ENCODE measurements around the gene YIF1B.

YIF1B gene

GRCh38 chr19:38288123-38288855, 27.5 kb downstream of the YIF1B start:
- Histone ChIP-seq H3K27me3 (ENCODE audit: control insufficient read depth, insufficient read depth, low read length) (no peaks in the 10 kb centered on the region), H3K4me1 (ENCODE audit: control insufficient read depth, insufficient read depth, low read length) (no peaks in the 10 kb centered on the region), H3K36me3 (ENCODE audit: control insufficient read depth, insufficient read depth, low read length) (peaks cover 22% of the 10 kb centered on the region), H3K27ac (ENCODE audit: low read length) (no peak overlapping the region), H3K9me3 (ENCODE audit: control insufficient read depth, insufficient read depth, low read length) (no peaks in the 10 kb centered on the region), H3K4me3 (ENCODE audit: low read length) (no peak overlapping the region)
- WGBS (ENCODE audit: insufficient coverage, insufficient read length) = no CpG with 5 or more reads among the region's 16 CpGs
- DNase-seq (ENCODE audit: low read depth, low spot score) = no peak

GRCh38 chr19:38287604-38288003, 28.1 kb downstream of the YIF1B start:
- Histone ChIP-seq H3K4me3 (ENCODE audit: low read length) (no peak overlapping the region), H3K9me3 (ENCODE audit: control insufficient read depth, insufficient read depth, low read length) (no peaks in the 10 kb centered on the region), H3K27me3 (ENCODE audit: control insufficient read depth, insufficient read depth, low read length) (no peaks in the 10 kb centered on the region), H3K36me3 (ENCODE audit: control insufficient read depth, insufficient read depth, low read length) (peaks cover 22% of the 10 kb centered on the region), H3K27ac (ENCODE audit: low read length) (no peak overlapping the region), H3K4me1 (ENCODE audit: control insufficient read depth, insufficient read depth, low read length) (no peaks in the 10 kb centered on the region)
- no peak for DNase-seq (ENCODE audit: low read depth, low spot score)
- no CpG with 5 or more reads among the region's 9 CpGs for WGBS (ENCODE audit: insufficient coverage, insufficient read length)

- H3K27ac ChIP-seq (ENCODE audit: low read length) = no peak overlapping the region
- no CpG with 5 or more reads among the region's 5 CpGs for WGBS (ENCODE audit: insufficient coverage, insufficient read length)
- H3K9me3 ChIP-seq (ENCODE audit: control insufficient read depth, insufficient read depth, low read length) = no peaks in the 10 kb centered on the region
- H3K4me1 ChIP-seq (ENCODE audit: control insufficient read depth, insufficient read depth, low read length) = no peaks in the 10 kb centered on the region
- no peaks in the 10 kb centered on the region for H3K27me3 ChIP-seq (ENCODE audit: control insufficient read depth, insufficient read depth, low read length)
- H3K4me3 ChIP-seq (ENCODE audit: low read length) = no peak overlapping the region
- no peak for DNase-seq (ENCODE audit: low read depth, low spot score)
- H3K36me3 ChIP-seq (ENCODE audit: control insufficient read depth, insufficient read depth, low read length) = peaks cover 15% of the 10 kb centered on the region
Observed at GRCh38 chr19:38285567-38285966, 30.2 kb downstream of the YIF1B start.

DNA sequence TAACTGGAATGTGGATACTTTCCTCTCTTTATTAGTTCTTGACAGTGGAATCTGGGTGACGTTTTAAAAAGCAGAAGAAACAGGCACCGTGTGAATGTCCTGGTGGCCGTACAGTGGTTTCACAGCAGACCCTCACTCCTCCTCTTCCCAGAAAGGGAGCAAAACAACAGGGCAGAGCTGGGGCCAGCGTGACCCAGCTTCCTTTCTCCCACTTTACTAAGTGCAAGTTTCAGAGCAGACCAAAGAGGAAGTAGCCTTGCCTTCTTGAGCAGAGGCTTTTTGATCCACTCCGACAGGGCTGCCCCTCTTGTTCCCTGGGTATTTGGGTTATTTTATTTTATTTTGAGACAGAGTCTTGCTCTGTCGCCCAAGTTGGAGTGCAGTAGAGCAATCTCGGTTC, 31.3 kb downstream of the YIF1B start:
- Histone ChIP-seq H3K9me3 (ENCODE audit: control insufficient read depth, insufficient read depth, low read length) (no peaks in the 10 kb centered on the region), H3K4me1 (ENCODE audit: control insufficient read depth, insufficient read depth, low read length) (no peaks in the 10 kb centered on the region), H3K4me3 (ENCODE audit: low read length) (no peak overlapping the region), H3K27ac (ENCODE audit: low read length) (no peak overlapping the region), H3K36me3 (ENCODE audit: control insufficient read depth, insufficient read depth, low read length) (peaks cover 9% of the 10 kb centered on the region), H3K27me3 (ENCODE audit: control insufficient read depth, insufficient read depth, low read length) (no peaks in the 10 kb centered on the region)
- WGBS (ENCODE audit: insufficient coverage, insufficient read length) = no CpG with 5 or more reads among the region's 7 CpGs
- no peak for DNase-seq (ENCODE audit: low read depth, low spot score)

- H3K4me3 ChIP-seq (ENCODE audit: low read length) = no peak overlapping the region
- WGBS (ENCODE audit: insufficient coverage, insufficient read length) = no CpG with 5 or more reads among the region's 8 CpGs
- DNase-seq (ENCODE audit: low read depth, low spot score) = no peak
- H3K36me3 ChIP-seq (ENCODE audit: control insufficient read depth, insufficient read depth, low read length) = peaks cover 4% of the 10 kb centered on the region; the same call in 1 of the 2 replicates
- H3K27ac ChIP-seq (ENCODE audit: low read length) = no peak overlapping the region
- H3K27me3 ChIP-seq (ENCODE audit: control insufficient read depth, insufficient read depth, low read length) = no peaks in the 10 kb centered on the region
- no peaks in the 10 kb centered on the region for H3K4me1 ChIP-seq (ENCODE audit: control insufficient read depth, insufficient read depth, low read length)
- H3K9me3 ChIP-seq (ENCODE audit: control insufficient read depth, insufficient read depth, low read length) = no peaks in the 10 kb centered on the region
Observed at GRCh38 chr19:38283271-38283670, 32.5 kb downstream of the YIF1B start.

DNA sequence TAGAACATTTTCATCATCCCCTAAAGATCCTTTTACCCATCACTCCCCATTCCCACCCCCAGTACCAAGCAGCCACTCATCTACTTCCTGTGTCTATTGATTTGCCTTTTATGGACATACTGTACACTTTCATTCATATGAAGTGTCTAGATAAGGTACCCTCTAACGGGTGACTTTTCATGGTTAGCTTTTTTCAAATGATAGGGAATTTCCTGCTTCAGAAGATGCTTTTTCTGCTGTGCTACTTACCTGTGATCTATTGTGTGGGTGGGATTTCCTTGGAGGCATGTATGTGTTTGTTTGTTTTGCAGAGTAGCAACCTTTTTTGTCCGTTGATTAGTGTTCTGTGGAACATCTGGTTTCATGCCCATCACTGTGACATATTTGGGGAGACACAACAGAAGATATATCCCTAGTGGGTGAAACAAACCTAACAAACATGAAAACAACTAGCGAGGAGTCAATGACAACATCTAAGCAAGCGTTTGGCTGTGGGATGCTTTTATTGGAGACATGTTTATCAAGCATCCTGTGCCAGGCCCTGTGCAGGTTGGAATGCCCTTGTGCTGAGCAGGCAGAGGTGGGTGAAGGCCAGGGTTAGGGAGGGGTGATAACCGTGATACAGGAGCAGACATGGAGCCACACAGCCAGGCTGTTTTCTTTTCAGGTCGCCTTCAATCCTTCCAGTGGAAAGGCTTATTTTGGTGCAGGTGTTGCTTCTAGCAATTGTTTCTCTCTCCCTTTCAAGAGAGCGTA, 33.8 kb downstream of the YIF1B start:
- peaks cover 4% of the 10 kb centered on the region; the same call in 1 of the 2 replicates for H3K36me3 ChIP-seq (ENCODE audit: control insufficient read depth, insufficient read depth, low read length)
- no peaks in the 10 kb centered on the region for H3K9me3 ChIP-seq (ENCODE audit: control insufficient read depth, insufficient read depth, low read length)
- no peak overlapping the region for H3K27ac ChIP-seq (ENCODE audit: low read length)
- H3K27me3 ChIP-seq (ENCODE audit: control insufficient read depth, insufficient read depth, low read length) = no peaks in the 10 kb centered on the region
- WGBS (ENCODE audit: insufficient coverage, insufficient read length) = no CpG with 5 or more reads among the region's 7 CpGs
- H3K4me1 ChIP-seq (ENCODE audit: control insufficient read depth, insufficient read depth, low read length) = no peaks in the 10 kb centered on the region
- DNase-seq (ENCODE audit: low read depth, low spot score) = no peak
- no peak overlapping the region for H3K4me3 ChIP-seq (ENCODE audit: low read length)

DNA sequence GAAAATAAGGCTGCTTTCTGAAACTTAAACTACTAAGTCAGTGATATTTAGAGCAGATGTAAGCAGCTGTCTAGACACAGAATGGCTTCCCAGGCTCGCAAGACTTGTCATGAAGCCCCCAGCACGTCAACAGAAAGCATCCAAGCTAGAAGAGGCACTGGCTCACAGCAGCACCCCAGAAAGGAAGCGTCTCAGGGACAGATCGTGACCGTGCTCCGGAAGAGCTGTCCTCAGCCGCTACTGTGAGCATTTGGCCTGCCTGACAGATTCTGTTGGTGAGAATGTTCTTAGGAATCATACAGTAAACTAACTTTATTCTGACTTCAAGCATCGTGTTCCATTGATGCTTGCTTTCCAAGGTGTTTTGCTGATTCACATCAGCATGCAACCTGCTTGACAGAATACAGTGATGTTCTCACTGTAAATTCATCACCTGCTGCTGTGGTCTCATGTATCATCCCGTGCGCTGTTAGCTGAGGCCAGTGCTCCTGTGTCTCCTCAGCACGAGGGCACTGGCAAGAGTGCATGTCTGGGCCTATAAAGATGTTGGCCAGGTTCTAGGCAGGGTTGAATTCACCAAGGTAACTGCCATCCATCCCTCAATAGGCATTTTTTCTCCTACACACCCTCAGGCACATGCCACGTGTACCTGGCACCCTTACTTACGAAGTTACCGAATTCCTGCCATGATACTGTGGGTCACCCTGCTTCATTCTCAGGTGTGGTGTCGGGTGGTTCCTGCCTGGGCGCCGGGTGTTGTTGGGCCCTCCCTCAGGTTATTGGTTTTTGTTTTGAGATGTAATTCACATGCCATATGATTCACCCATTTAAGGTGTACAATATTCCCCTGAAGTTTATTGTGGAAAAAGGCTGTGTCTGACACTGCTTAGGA, 35.5 kb downstream of the YIF1B start:
- no CpG with 5 or more reads among the region's 17 CpGs for WGBS (ENCODE audit: insufficient coverage, insufficient read length)
- no peaks in the 10 kb centered on the region for H3K4me1 ChIP-seq (ENCODE audit: control insufficient read depth, insufficient read depth, low read length)
- peaks cover 4% of the 10 kb centered on the region; the same call in 1 of the 2 replicates for H3K36me3 ChIP-seq (ENCODE audit: control insufficient read depth, insufficient read depth, low read length)
- H3K4me3 ChIP-seq (ENCODE audit: low read length) = no peak overlapping the region
- DNase-seq (ENCODE audit: low read depth, low spot score) = no peak
- H3K27ac ChIP-seq (ENCODE audit: low read length) = no peak overlapping the region
- H3K27me3 ChIP-seq (ENCODE audit: control insufficient read depth, insufficient read depth, low read length) = no peaks in the 10 kb centered on the region
- no peaks in the 10 kb centered on the region for H3K9me3 ChIP-seq (ENCODE audit: control insufficient read depth, insufficient read depth, low read length)

- H3K9me3 ChIP-seq (ENCODE audit: control insufficient read depth, insufficient read depth, low read length) = no peaks in the 10 kb centered on the region
- DNase-seq (ENCODE audit: low read depth, low spot score) = no peak
- H3K4me3 ChIP-seq (ENCODE audit: low read length) = no peak overlapping the region
- no CpG with 5 or more reads among the region's 2 CpGs for WGBS (ENCODE audit: insufficient coverage, insufficient read length)
- H3K27ac ChIP-seq (ENCODE audit: low read length) = no peak overlapping the region
- H3K27me3 ChIP-seq (ENCODE audit: control insufficient read depth, insufficient read depth, low read length) = no peaks in the 10 kb centered on the region
- peaks cover 4% of the 10 kb centered on the region; the same call in 1 of the 2 replicates for H3K36me3 ChIP-seq (ENCODE audit: control insufficient read depth, insufficient read depth, low read length)
- no peaks in the 10 kb centered on the region for H3K4me1 ChIP-seq (ENCODE audit: control insufficient read depth, insufficient read depth, low read length)
Observed at GRCh38 chr19:38278751-38279150, 37.0 kb downstream of the YIF1B start.

DNA sequence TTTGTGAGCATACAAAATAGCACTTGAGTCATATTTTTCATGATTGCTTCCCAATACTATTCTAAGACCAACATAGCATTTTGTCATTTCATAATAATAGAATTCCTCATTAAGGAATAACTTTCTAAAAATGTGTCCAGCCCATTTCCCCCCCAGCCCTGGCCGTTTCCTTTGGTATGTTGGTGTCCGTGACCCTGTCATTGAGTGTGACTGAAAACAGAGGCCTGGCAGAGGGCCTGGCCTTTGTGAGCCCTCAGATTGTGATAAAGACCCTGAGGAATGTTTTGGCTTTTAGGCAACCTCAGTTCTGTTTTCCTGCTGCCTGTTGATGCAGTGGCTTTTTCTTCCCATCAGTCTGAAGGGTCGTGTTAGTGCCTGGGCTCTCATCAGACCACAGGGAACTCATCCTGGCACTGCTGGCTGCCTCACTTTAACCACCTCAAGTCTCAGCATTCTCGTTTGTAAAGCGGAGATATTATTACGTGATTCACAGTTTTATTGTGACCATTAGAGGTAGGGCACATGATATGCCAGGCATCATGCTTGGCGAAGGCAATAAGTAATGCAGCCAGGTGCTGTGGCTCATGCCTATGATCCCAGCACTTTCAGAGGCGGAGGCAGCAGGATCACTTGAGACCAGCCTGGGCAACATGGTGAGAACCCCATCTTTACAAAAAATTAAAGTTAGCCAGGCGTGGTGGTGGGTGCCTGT, 37.6 kb downstream of the YIF1B start:
- Histone ChIP-seq H3K9me3 (ENCODE audit: control insufficient read depth, insufficient read depth, low read length) (no peaks in the 10 kb centered on the region), H3K4me3 (ENCODE audit: low read length) (no peak overlapping the region), H3K27ac (ENCODE audit: low read length) (no peak overlapping the region), H3K4me1 (ENCODE audit: control insufficient read depth, insufficient read depth, low read length) (no peaks in the 10 kb centered on the region), H3K36me3 (ENCODE audit: control insufficient read depth, insufficient read depth, low read length) (peaks cover 4% of the 10 kb centered on the region; the same call in 1 of the 2 replicates), H3K27me3 (ENCODE audit: control insufficient read depth, insufficient read depth, low read length) (no peaks in the 10 kb centered on the region)
- WGBS (ENCODE audit: insufficient coverage, insufficient read length) = no CpG with 5 or more reads among the region's 9 CpGs
- DNase-seq (ENCODE audit: low read depth, low spot score) = no peak

- no peak for DNase-seq (ENCODE audit: low read depth, low spot score)
- H3K4me3 ChIP-seq (ENCODE audit: low read length) = no peak overlapping the region
- H3K4me1 ChIP-seq (ENCODE audit: control insufficient read depth, insufficient read depth, low read length) = no peaks in the 10 kb centered on the region
- H3K27me3 ChIP-seq (ENCODE audit: control insufficient read depth, insufficient read depth, low read length) = no peaks in the 10 kb centered on the region
- H3K27ac ChIP-seq (ENCODE audit: low read length) = no peak overlapping the region
- H3K9me3 ChIP-seq (ENCODE audit: control insufficient read depth, insufficient read depth, low read length) = no peaks in the 10 kb centered on the region
- H3K36me3 ChIP-seq (ENCODE audit: control insufficient read depth, insufficient read depth, low read length) = peaks cover 4% of the 10 kb centered on the region; the same call in 1 of the 2 replicates
- WGBS (ENCODE audit: insufficient coverage, insufficient read length) = no CpG with 5 or more reads among the region's 5 CpGs
Observed at GRCh38 chr19:38277549-38277948, 38.2 kb downstream of the YIF1B start.

All from iPS DF 6.9 (cell line).